Fibroblast of villous mesenchyme (primary cell): ENCODE results near the gene SPPL2C. TPM values are rescaled to one million over a fixed set of nuclear protein-coding genes. Genes with fewer than 3 reads are reported as not detected.

ENCODE experiments used
- DNase-seq: peaks from one replicate; pipeline ENCODE4 v3.0.0-alpha.2; 2010; ENCODE audit warnings: low read depth
- H3K4me3 ChIP-seq: 2 replicates; pipeline ENCODE4 v1.5.1; 2011; ENCODE audit warnings: low read depth, mild to moderate bottlenecking, low read length
- total RNA-seq: library from RNA; depleted of rRNA; stranded (reverse); fragments of >200 nt; gene quantifications from 2 replicates; pipeline ENCODE4 v1.2.3, GENCODE V29; 2012
- TF ChIP-seq, protein P1 (sequence below): IDR thresholded peaks from 2 replicates; pipeline ENCODE4 v1.5.1; 2012; ENCODE audit warnings: low read depth, mild to moderate bottlenecking, low read length; ENCODE audit not compliant: insufficient read depth

SPPL2C gene
- total RNA-seq, 1 donor: not detected

GRCh38 chr17:45837187-45837586, 7.5 kb upstream of the SPPL2C start:
- DNase-seq: no peak

DNA sequence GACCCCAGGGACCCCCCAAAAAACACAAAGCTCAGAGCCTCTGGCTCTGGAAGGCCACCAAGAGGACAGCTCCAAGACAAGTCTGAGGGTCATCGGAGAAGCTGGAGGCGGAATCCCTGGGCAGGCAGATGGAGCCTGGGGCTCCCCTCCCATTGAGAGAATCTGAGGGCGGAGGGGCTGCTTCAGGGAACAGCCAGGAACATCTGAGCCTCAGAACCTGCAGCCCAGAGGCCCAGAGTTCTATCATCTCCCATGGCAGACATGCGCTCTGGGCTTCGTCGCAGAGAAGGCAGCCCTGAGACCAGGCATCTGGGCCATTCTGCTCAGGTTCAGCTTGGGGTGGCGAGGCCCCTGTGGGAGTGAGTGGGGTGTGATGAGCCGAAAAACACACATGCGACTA, 7.1 kb upstream of the SPPL2C start:
- no peak for DNase-seq
- H3K4me3 ChIP-seq: no peak overlapping the region
- TF ChIP-seq, protein P1, sequence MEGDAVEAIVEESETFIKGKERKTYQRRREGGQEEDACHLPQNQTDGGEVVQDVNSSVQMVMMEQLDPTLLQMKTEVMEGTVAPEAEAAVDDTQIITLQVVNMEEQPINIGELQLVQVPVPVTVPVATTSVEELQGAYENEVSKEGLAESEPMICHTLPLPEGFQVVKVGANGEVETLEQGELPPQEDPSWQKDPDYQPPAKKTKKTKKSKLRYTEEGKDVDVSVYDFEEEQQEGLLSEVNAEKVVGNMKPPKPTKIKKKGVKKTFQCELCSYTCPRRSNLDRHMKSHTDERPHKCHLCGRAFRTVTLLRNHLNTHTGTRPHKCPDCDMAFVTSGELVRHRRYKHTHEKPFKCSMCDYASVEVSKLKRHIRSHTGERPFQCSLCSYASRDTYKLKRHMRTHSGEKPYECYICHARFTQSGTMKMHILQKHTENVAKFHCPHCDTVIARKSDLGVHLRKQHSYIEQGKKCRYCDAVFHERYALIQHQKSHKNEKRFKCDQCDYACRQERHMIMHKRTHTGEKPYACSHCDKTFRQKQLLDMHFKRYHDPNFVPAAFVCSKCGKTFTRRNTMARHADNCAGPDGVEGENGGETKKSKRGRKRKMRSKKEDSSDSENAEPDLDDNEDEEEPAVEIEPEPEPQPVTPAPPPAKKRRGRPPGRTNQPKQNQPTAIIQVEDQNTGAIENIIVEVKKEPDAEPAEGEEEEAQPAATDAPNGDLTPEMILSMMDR: no peak

More at GRCh38 chr17:45837187-45837586, 7.5 kb upstream of the SPPL2C start:
- TF ChIP-seq, protein P1: no peak
- H3K4me3 ChIP-seq: no peak overlapping the region

GRCh38 chr17:45838751-45839295, 5.9 kb upstream of the SPPL2C start:
- no peak for DNase-seq
- H3K4me3 ChIP-seq: no peak overlapping the region
- TF ChIP-seq, protein P1: no peak

DNA sequence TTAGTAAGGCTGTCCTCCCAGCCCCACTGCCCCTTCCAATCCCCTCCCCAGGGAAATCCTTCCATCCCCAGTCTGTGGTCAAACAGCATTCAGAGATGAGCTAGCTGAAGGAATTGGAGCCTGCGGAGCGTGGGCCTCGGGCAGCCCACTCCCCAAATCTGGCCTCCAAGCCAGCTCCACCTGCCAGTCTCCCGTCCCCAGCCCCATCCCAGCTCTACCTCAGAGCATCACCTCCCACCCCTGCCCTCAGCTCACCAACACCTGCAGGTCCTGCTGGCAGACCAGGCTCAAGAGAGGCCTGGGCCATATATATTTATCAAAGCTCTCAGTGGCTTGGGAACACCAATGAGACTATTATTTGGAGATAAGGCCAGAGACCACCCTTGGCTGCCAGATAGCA, 5.2 kb upstream of the SPPL2C start:
- TF ChIP-seq, protein P1: no peak
- H3K4me3 ChIP-seq: no peak overlapping the region
- DNase-seq: no peak

DNA sequence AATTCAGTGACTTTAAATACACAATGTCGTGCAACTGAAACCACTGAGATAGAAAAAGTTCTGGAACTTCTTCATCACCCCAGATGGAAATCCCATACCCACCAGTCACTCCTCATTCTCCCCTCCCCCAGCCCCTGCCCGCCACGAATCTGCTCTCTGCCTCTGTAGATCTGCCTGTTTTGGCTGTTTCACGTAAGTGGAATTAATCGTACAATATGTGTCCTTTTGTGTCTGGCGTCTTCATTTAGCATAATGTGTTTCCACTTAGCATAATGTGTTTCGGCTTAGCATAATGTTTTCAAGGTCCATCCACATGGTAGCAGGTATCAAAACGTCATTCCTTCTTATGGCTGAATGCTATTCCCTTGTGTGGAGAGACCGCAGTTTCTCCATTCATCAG, 3.5 kb upstream of the SPPL2C start:
- DNase-seq: no peak
- TF ChIP-seq, protein P1: no peak
- no peak overlapping the region for H3K4me3 ChIP-seq

DNA sequence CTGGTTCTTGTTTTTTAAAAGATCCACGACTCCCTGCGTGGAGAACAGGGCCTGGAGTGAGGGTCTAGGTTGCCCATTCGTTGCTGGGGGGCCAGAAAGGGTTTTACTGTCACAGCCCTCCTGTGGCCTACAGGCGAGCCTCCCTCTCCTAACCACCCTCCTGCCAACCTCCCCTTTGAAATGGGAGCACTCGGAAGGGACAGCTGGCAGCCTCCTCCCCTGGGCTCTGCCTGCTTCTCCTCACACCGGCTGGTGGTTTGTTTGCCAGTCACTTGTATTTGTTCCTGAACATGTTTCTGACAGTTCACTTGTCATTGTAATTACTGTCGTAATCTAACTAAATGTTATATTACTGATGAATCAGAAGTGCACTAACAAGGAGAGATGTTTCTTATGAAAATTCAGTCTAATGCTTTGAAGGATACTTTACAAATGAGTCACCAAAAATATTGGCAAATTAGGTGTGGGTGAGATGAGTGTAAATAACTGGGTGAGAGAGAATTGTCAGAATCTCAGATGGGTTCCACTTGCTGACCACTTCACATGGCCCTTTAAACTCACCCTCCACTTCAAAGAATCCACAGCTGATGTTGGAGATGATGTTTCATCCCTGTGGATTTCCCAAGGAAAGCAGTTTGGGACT, 2.7 kb upstream of the SPPL2C start:
- TF ChIP-seq, protein P1: no peak
- no peak for DNase-seq

GRCh38 chr17:45843722-45844121, 959 bp upstream of the SPPL2C start:
- no peak overlapping the region for H3K4me3 ChIP-seq
- TF ChIP-seq, protein P1: no peak
- no peak for DNase-seq

More for the DNA sequence above, 2.7 kb upstream of the SPPL2C start:
- H3K4me3 ChIP-seq: no peak overlapping the region
